GM18502 (cell line): Measurements from ENCODE around the gene RLBP1.
A peak's percentile ranks its signal among the peaks of the same experiment; 100 is the strongest.

Experiments used
- ATAC-seq: cut with Tn5 transposase; IDR thresholded peaks from one replicate; pipeline ENCODE4 v1.9.1; 2021; ENCODE audit warnings: mild to moderate bottlenecking; ENCODE audit not compliant: unreplicated experiment, poor library complexity

RLBP1 gene

DNA sequence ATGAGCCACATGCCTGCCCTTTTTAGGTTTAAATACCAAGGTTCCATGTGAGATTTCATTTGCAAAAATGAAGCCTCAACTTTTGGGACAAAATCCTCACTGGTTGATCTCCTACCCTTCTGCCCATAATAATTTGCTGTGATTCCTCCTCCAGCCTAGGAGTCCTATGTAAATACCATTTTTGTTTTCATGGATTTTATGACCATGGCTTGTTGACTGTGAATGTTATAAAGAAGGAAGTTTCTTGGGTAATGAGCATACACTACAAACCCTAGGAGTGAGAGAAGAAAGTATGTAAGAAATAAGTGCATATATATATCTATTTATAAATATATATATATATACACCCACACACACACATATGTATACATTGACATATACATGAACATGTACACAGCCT is 13.1 kb downstream of the RLBP1 start:
- ATAC-seq, result no peak

DNA sequence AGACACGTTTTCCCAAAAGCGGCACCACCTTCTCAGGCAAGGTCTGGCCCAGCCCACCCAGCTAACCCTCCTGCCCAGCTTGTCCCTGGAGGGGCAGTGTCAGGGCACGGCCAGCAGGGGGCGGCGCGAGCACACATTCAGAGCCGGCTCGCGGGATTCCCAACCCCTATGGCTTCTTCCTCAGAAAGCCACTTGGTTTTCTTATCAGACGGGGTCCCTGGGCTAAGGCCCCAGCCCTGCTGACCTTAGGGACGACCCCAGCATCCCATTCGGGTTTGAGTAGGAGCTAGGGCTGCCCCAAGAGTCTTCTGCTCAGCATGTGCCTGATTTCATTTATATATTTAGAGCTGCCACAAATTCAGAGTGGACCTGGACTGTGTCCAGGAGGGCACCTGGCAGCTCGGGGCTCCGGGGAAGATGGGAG is 14.5 kb downstream of the RLBP1 start:
- ATAC-seq, result peak; percentile 92

DNA sequence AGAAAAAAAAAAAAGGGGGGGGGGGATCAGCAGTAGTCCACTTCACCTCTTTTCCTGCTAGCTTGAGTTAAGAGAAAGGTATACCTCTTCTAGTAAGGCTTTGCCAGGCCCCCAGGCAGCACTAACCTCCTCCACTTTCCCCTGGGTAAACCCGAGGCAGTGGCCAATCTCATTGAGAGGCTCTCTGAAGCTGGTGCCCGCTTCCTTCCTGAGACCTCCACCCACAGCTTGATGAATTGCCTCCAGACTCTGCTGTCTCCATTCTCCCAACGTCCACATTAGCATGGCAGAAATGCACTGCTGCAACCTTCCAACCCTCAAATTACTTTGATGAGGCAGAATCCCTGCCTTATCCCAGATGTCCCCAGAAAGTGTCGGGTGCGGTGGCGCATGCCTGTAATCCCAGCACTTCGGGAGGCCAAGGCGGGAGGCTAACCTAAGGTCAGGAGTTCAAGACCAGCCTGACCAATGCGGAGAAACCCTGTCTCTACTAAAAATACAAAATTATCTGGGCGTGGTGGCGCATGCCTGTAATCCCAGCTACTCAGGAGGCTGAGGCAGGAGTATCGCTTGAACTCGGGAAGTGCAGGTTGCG is 15.3 kb downstream of the RLBP1 start:
- no peak for ATAC-seq

DNA sequence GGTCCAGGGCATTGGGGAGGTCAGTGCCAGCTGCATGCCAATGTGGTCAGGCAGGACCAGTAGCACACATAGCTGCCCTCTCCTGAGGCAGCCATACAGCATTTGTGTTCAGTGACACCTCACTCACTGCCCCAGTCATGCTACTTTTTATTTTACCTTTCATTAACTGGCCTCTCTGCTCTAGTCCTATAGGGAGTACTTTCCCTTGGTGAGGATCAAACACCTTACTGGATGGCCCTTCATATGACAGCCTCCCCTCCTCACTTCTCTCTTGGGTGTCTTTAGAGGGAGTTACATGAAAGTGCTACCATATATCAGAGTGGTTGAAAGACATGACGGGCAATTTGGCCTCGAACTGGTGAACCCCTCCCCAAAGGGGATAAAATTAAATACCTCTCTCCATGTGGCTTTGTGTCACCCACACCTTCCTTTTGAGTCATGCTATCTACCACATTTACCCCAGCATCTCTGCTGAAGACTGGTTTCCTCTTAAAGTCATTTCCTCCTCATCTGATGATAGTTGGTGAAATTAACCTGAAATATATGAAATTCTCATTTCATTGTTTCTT is 17.6 kb downstream of the RLBP1 start:
- ATAC-seq, result no peak

DNA sequence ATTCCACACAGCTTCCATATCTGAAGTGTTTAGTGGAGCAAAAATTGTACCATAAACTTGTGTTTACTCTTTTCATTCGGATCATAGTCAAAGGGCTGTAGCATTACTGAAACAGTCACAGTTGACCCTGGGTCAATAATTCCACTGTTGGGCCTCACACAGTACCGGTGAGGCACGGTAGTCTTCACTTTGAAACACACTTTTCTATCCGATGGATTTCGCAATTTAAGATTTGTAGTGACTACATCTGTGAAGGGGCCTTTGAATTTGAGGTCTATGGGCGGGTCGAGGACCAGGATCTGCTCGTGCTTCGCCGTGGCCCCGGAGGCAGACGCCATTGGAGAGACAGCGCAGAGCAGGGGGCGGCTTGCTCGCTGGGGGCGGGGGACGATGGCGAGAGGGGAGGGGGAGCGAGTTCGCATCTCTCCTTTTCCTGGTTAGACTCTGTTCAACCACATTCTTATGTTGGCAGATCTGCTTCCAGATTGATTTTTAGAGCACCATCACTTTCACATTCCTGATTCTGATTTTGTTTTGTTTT is 19.8 kb downstream of the RLBP1 start:
- ATAC-seq, result no peak

DNA sequence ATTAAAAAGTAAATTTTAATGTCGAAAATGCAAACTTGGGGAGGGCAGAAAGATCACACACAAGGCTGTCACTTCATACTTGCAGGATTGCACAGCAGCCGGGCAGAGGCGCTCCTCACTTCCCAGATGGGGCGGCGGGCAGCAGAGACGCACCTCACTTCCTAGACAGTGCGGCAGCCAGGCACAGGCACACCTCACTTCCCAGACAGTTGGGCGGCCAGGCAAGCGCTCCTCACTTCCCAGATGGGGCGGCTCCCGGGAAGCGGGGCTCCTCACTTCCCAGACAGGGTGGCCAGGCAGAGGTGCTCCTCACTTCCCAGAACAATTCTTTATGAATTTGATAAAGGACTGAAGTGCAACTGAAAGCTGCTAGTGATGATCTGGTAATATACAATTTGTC is 21.2 kb downstream of the RLBP1 start:
- ATAC-seq, result no peak

DNA sequence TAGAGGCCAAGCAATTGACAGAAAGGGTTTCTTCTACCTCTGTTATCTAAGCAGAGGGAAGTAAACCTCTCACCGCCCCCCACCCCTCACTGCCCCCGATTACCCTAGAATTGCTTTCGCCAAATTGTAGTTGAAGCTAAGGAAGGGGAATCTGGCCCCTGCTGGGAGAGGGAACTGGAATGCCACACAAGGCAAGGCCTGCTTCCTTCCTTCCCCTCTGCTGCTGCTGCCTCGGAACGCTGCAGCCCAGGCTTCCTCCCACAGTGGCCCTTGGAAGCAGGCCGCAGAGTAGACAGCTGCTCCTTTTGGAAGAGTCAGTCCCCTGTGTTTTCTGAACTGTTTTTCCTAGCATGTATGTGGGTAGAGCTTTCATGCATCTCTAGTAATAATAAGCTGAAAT is 21.6 kb downstream of the RLBP1 start:
- no peak for ATAC-seq

DNA sequence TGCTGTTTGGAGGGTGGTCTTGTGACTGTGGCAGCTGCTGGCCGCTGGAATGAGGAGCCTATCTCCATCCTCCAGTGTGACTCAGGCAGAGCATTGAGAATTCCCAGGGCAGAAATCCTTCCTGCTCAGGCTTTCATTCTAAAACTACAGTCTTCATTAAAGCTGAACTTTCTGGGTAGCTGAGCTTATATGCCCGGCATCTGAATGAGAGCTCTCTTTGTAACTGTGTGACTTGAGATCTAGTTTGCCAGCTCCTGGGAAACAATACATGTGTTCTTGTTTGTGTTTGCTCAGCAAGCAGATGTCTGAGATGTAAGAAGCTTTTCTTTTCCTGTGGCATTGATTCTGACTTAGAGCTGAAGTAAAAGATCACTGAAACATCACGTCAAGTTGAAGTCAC is 22.4 kb downstream of the RLBP1 start:
- no peak for ATAC-seq

DNA sequence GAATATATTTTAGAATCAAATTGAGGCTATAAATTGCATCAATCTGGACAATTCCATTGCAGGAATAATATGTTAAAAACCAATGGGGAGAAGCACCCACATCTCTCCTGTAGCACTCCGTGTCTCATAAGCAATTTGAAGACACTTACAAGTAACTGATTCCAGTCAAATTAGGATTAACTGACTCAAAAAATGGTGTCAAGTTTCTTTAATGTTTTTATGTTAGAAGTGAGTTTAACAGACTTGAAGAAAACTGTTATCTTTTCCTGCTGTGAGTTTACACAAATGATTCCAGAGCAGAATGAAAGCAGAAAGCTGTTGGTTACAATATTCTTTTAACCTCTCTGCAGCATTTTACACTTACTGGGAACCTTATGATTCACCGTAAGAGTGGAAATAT is 23.2 kb downstream of the RLBP1 start:
- no peak for ATAC-seq

DNA sequence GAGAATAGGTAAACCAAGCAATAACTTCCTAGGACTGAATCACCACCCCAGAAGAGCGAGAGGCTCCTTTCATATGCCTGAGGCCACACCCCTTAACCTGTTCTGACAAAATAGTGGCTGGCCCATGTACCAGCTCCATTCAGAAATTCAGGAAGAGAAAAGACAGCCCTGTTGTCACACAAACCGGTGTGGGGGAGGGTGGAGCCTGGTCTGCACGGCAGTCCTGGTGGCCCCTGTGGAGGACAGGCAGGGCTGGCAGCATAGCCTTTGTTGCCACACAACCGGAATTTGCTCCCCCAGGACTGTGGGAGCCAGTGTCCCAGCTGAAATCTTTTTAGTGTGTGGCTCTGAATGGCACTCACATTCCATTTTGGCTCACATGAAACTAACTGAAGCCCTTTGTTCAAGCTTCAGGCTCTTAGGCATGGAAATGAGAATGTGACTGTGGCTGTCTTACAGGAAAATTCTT is 23.8 kb downstream of the RLBP1 start:
- no peak for ATAC-seq

DNA sequence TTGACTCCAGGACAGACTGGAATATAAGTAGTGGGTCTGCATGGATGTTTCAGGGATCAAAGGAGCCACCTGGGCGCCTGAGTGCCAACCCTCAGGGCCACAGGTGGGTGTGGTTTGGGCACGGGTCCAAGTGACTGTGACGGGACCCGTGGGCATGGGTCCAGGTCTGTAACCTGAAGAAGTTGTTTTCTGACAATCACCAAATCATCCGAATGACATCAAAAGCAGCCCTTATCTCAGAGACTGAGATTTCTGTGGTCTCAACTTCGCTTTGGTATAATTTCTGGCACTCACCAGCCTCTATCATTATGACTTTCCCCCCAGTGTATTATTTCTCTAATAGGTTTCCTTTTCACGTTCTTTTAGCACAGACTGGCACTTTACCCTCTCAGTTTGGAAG is 24.4 kb downstream of the RLBP1 start:
- ATAC-seq, result no peak

DNA sequence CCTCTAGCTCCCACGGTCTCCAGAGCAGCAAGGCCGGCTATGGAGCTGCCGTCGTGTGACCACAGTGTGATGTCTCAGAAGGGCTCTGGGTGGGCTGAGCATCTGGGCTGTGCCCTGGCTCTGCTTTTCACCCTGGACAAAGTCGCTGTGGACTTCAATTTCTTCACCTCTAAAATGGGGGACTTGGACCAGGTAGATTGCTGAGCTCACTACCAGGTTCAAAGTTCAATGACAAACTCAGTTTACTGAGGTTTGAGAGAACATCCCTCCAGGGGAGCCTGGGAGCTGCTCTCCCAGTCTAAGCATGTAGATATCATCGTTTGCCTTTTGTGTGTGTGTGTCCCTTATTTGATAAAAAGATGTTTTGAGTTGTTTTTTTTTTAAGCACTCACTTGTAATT is 25.1 kb downstream of the RLBP1 start:
- ATAC-seq, result no peak

DNA sequence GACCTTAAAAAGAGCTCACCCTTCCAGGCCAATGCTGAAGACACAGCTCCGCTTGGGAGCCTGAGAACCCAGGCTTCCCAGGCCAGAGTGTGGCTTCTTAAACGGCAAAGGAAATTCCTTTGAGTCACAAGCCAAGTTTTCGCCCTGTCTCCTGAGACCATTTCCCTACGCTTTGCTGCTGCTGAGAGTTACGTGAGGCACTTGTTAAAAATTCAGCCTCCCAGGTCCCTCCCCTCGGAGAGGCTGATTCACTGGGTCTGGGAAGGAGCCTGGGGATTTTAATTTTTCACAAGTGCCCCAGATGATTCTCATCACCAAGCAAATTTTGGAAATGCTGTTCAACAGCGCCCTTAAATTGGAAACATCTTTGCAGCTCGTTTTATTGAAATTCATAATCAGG is 25.5 kb downstream of the RLBP1 start:
- no peak for ATAC-seq

DNA sequence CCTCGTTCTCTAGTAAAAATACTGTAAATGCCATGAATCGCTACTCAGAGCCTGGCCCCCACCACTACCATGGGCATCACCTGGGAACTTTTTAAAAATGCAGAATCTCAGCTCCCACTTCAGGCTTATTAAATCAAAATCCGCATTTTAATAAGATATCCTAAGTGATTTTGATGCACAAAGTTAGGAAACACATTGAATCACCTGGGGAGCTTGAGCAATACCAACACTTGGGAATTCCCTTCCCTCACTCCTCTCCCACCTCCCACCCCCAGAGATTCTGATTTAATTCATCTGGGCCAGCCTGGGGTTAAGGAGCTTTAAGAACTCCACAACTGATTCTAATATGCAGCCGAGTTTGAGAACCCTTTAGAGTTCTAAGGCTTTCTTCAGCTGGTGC is 26.8 kb downstream of the RLBP1 start:
- ATAC-seq, result no peak

DNA sequence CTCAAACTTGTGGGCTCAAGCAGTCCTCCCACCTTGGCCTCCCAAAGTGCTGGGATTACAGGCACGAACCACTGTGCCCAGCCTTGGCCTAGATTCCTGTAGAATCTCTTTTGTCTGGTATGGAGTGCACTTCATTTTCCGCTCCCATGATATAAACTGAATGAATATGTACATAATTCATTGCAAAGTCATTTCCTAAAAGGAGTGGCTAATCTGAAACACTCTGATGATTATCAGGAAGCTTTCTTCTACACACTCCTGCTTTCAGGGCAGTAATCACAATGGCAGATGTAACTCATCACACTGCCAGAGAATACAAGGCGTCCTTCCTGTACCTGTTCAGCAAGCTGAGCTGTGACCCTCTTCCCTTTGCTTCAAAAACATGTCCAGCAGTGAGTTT is 28.6 kb downstream of the RLBP1 start:
- no peak for ATAC-seq

DNA sequence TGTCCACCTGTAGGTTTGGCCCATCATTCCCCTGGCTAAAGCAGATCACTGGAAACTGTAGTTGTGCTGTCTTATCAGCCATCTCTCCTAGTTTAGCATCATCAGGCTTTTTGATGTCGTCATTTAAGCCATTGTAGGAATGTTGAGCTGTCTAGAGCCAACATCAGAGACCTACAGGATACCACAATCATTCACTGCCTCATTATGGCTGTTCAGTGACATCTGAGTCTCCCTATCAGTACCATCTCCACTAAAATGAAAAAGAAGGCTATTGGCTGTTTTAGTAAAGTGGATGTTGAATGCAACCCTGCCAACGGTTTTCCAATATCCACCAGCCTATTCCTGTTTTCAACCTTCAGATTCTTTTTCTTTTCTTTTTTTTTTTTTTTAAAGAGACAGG is 29.2 kb downstream of the RLBP1 start:
- ATAC-seq, result no peak

DNA sequence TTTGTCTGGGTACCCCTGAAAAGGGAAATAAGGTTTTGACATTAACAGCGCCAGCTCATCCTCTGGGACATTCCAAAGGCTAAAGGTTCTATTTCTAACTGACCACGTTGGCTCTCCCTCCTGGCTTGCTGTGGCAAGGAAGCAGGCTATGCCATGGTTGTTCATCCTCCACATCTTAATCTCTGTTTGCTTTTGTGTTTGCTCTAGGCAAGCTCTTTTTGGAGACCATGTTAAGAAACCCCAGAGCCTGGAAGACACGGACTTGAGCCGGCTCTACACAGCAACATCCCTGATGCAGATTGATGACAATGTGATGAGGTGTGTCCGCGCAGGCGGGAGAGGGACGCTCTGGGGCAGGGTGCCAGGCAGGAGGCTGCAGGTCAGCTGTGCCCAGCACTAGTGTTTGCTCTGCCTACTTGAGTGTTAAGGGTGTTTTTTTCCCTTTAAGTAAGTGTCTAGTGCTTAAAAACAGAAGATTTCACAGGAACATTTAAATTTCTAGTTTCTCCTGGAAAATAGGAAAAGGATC is 33.3 kb downstream of the RLBP1 start:
- no peak for ATAC-seq

DNA sequence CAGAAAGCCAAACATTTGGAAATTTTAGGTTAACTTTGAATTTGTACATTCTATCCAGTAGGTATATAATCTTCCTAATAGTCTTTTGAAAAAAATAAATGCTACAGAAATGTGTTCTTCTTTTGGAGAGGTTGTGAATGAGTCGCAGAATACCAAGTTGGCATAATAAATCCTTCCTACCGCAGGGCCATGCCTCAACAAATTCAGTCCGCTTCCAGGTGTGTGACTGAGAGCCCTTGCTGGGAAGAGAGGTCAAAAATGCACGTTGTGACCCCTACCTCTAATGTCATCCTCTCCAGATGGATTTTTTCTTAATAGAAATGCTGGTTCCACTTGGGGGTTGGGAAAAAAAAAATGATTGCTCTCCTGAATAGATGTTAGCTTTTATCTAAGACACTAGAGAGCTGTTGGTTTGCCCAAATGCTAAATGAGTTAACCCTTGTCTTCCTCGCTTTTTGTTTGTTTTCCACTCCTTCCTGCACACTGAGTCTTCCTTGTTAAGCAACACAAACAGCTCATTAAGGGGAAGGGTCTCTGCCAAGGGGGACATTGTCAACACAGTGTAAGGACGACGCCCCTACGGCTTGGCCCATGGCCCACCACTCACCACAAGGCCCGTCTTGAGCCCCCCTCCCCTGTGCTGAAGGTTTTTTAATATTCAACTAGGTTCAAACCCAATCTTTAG is 33.9 kb downstream of the RLBP1 start:
- ATAC-seq, result no peak

DNA sequence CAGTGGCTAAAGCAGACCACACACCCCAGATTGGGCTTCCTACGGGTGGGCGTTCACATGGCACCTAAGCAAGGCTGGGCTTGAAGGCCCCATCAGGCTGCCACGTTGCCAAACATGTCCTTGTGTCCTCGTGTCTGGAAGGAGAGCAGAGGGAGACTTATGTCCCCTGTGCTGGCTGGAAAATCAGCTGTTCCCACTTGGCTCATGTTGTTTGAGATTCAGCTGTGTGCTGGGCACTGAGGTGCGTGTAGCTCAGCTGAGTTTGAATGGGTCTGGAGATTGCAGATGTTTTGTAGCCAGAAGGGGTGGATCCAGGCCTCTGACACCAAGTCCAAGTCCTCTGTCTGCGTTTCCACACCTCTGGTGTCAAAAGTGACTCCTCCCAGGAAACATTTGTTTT is 34.6 kb downstream of the RLBP1 start:
- no peak for ATAC-seq

DNA sequence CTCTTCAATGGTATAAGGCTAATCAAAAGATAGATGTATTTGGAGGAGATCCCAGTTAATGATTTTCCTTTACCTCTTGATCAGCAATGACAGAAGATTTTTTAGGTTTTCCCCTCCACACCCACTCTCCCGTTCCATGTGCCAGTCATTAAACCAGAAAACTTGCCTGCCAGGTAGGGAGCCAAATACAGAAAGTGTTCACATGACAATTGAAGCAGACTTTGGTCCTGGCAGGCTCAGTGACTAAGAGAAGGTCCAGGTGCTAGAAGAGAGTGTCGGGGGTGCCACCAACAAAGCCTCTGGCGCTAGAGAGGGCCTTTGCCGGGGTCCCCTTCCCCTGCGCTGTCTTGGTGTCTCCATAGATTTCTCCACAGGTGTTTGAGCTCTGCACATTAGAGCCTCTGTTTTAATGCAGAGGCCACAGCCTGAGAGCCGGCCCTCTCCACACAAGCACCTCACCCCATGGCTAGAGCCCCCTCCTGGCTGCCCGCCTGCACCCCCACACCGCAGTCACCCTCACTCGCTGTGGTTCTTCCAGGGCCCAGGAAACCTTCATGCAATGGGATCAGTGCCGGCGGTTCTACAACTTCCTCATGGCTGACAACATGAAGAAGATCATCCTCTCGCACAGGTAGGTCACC is 36.4 kb downstream of the RLBP1 start:
- ATAC-seq, result no peak

DNA sequence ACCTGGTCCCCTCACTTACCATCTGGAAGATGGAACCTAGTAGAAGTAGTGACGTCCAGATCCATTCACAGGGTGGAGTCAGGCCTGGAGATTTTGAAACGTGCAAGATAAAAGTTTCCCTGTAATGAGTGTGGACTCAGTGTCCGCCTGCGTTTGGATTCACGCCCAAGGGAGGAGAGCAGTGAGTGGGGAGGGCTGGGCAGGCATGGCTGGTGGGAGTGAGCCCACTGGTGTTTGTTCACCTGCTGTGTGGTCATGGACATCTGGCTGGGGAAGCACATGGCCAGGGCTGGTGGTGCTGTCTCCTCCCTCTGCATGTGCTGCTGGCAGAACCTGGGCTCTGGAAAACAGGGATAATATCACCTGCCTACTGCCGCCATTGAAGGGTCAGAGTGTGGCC is 37.0 kb downstream of the RLBP1 start:
- no peak for ATAC-seq
